ENCODE data around the gene PTPRK.

PTPRK gene

DNA sequence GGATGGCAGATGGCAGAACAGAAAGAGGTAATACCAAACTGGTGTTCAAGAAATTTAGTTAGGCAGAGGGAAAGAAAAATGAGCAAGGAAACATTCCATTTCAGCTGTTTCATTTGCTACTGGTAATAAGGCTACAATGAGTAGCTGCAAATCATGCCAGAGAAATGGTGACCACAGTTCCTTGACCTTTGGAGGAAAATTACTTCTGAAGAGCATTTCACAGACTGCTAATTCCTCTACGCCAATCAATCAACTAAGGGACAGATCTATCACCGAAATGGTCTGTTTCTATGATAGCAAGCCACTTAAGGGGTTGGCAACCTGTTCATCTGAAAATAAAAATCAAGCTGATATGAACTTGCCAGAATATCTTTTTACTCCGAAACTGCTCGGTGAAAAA is 119.5 kb downstream of the PTPRK start:
- no peaks in the 10 kb centered on the region; the same call in 1 of the 2 replicates for H4K20me1 ChIP-seq (ENCODE audit: insufficient read depth, low read length)
- no peak for TF ChIP-seq EZH2 (IDR thresholded peaks at IDR 0.05; ENCODE audit: borderline replicate concordance, low read length)
- TF ChIP-seq, protein P1, sequence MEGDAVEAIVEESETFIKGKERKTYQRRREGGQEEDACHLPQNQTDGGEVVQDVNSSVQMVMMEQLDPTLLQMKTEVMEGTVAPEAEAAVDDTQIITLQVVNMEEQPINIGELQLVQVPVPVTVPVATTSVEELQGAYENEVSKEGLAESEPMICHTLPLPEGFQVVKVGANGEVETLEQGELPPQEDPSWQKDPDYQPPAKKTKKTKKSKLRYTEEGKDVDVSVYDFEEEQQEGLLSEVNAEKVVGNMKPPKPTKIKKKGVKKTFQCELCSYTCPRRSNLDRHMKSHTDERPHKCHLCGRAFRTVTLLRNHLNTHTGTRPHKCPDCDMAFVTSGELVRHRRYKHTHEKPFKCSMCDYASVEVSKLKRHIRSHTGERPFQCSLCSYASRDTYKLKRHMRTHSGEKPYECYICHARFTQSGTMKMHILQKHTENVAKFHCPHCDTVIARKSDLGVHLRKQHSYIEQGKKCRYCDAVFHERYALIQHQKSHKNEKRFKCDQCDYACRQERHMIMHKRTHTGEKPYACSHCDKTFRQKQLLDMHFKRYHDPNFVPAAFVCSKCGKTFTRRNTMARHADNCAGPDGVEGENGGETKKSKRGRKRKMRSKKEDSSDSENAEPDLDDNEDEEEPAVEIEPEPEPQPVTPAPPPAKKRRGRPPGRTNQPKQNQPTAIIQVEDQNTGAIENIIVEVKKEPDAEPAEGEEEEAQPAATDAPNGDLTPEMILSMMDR (IDR thresholded peaks at IDR 0.05; ENCODE audit: low read length): no peak
- H3K27me3 ChIP-seq (ENCODE audit: insufficient read depth, low read length): no peaks in the 10 kb centered on the region
- no peak overlapping the region for H3K4me2 ChIP-seq (ENCODE audit: low read length)
- H3K9me3 ChIP-seq (ENCODE audit: low read length): no peaks in the 10 kb centered on the region
- H3K36me3 ChIP-seq (ENCODE audit: insufficient read depth, low read length): no peaks in the 10 kb centered on the region
- H3K9ac ChIP-seq (ENCODE audit: low read length): no peak overlapping the region
- H3K4me1 ChIP-seq (ENCODE audit: insufficient read depth, low read length, severe bottlenecking): no peaks in the 10 kb centered on the region
- no peaks in the 10 kb centered on the region for H3K9me2 ChIP-seq (ENCODE audit: low read depth, low read length)
- no peak overlapping the region for H3K4me3 ChIP-seq (ENCODE audit: low read depth, low read length, poor library complexity, severe bottlenecking)
- H3F3A ChIP-seq (ENCODE audit: insufficient read depth, low read length): no peaks in the 10 kb centered on the region
- H3K79me2 ChIP-seq (ENCODE audit: insufficient read depth, low read length): no peaks in the 10 kb centered on the region
- no peak overlapping the region for H3K27ac ChIP-seq (ENCODE audit: low read depth, low read length, poor library complexity, severe bottlenecking)
- H2AFZ ChIP-seq (ENCODE audit: low read length): no peak overlapping the region

DNA sequence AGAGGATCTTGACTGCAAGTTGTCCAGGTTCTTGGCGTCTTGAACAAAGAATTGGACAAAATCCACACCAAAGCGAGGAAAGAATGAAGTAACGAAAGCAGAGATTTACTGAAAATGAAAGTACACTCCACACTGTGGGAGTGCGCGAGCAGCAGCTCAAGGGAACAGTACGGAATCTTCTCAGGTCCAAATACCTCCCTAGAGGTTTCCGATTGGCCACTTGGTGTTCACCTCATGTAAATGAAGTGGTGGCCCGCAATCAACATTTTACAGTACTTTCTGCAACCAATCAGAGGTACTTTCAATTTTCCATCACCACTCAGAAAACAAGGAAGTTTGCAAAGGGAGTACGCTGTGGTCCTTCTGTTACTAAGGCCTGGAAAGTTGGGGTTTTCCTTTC is 122.4 kb downstream of the PTPRK start:
- no peak overlapping the region for H3K27ac ChIP-seq (ENCODE audit: low read depth, low read length, poor library complexity, severe bottlenecking)
- no peak overlapping the region for H2AFZ ChIP-seq (ENCODE audit: low read length)
- H3K79me2 ChIP-seq (ENCODE audit: insufficient read depth, low read length): no peaks in the 10 kb centered on the region
- no peaks in the 10 kb centered on the region for H3F3A ChIP-seq (ENCODE audit: insufficient read depth, low read length)
- no peaks in the 10 kb centered on the region for H3K4me1 ChIP-seq (ENCODE audit: insufficient read depth, low read length, severe bottlenecking)
- no peaks in the 10 kb centered on the region for H3K27me3 ChIP-seq (ENCODE audit: insufficient read depth, low read length)
- H4K20me1 ChIP-seq (ENCODE audit: insufficient read depth, low read length): no peaks in the 10 kb centered on the region
- no peaks in the 10 kb centered on the region for H3K36me3 ChIP-seq (ENCODE audit: insufficient read depth, low read length)
- H3K9me3 ChIP-seq (ENCODE audit: low read length): no peaks in the 10 kb centered on the region
- H3K4me2 ChIP-seq (ENCODE audit: low read length): no peak overlapping the region
- H3K4me3 ChIP-seq (ENCODE audit: low read depth, low read length, poor library complexity, severe bottlenecking): no peak overlapping the region
- TF ChIP-seq, protein P1 (IDR thresholded peaks at IDR 0.05; ENCODE audit: low read length): no peak
- no peak for TF ChIP-seq EZH2 (IDR thresholded peaks at IDR 0.05; ENCODE audit: borderline replicate concordance, low read length)
- no peaks in the 10 kb centered on the region for H3K9me2 ChIP-seq (ENCODE audit: low read depth, low read length)
- no peak overlapping the region for H3K9ac ChIP-seq (ENCODE audit: low read length)

DNA sequence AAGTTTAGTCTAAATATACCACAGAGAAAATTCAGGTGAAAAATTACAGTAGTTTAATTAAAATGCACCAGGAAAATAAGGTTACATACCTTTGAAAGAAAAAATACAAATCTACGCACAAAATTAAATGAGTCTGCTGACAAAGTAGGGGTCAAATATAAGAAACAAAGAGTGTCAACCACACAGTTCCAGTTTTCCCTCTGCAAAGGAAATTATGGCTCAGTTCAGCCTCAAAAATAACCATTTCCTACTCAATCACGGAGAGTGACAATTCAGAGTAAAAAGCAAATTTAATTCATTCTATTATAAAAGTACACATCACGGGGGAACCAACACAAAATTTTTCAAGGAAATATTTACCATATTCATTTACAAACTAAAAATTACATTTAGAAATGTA is 124.8 kb downstream of the PTPRK start:
- no peaks in the 10 kb centered on the region for H4K20me1 ChIP-seq (ENCODE audit: insufficient read depth, low read length)
- no peaks in the 10 kb centered on the region for H3K27me3 ChIP-seq (ENCODE audit: insufficient read depth, low read length)
- no peaks in the 10 kb centered on the region for H3K9me2 ChIP-seq (ENCODE audit: low read depth, low read length)
- H3K9me3 ChIP-seq (ENCODE audit: low read length): no peaks in the 10 kb centered on the region
- H3K4me3 ChIP-seq (ENCODE audit: low read depth, low read length, poor library complexity, severe bottlenecking): no peak overlapping the region
- H3K9ac ChIP-seq (ENCODE audit: low read length): no peak overlapping the region
- no peak for TF ChIP-seq EZH2 (IDR thresholded peaks at IDR 0.05; ENCODE audit: borderline replicate concordance, low read length)
- TF ChIP-seq, protein P1 (IDR thresholded peaks at IDR 0.05; ENCODE audit: low read length): no peak
- no peaks in the 10 kb centered on the region for H3K36me3 ChIP-seq (ENCODE audit: insufficient read depth, low read length)
- no peak overlapping the region for H2AFZ ChIP-seq (ENCODE audit: low read length)
- no peaks in the 10 kb centered on the region for H3K4me1 ChIP-seq (ENCODE audit: insufficient read depth, low read length, severe bottlenecking)
- H3K27ac ChIP-seq (ENCODE audit: low read depth, low read length, poor library complexity, severe bottlenecking): no peak overlapping the region
- H3K4me2 ChIP-seq (ENCODE audit: low read length): no peak overlapping the region
- H3K79me2 ChIP-seq (ENCODE audit: insufficient read depth, low read length): no peaks in the 10 kb centered on the region
- H3F3A ChIP-seq (ENCODE audit: insufficient read depth, low read length): no peaks in the 10 kb centered on the region
